SJSA1 (cell line): ENCODE measurements around the gene MAPKAPK2. TPM values are rescaled to one million over a fixed set of nuclear protein-coding genes. Genes with fewer than 3 reads are reported as not detected.
"Not testable (repeated sequence)": the region's sequence is repeated elsewhere in the genome, so short reads cannot be mapped to it uniquely, and the experiment has no call there.

Source experiments
- DNase-seq, 2 experiments: peaks; one replicate each; pipeline ENCODE4 v3.0.0-alpha.2; 2015 to 2020; ENCODE audit warnings: low spot score in 2 of 2, low read depth in 1 of 2
- H3K27ac ChIP-seq: fragments of 250-450 bp; sonication (Bioruptor Pico); 2 replicates; pipeline ENCODE4 v1.5.1; 2020; ENCODE audit warnings: mild to moderate bottlenecking, moderate library complexity
- H3K27me3 ChIP-seq: fragments of 250-450 bp; sonication (Bioruptor Pico); replicated peaks from 2 replicates; pipeline ENCODE4 v1.5.1; 2020; ENCODE audit warnings: mild to moderate bottlenecking, moderate library complexity
- H3K36me3 ChIP-seq: fragments of 250-450 bp; sonication (Bioruptor Pico); 2 replicates; pipeline ENCODE4 v1.5.1; 2020; ENCODE audit warnings: mild to moderate bottlenecking
- H3K4me1 ChIP-seq: fragments of 250-450 bp; sonication (Bioruptor Pico); replicated peaks from 2 replicates; pipeline ENCODE4 v1.6.1; 2021; ENCODE audit warnings: mild to moderate bottlenecking
- H3K4me3 ChIP-seq: fragments of 250-450 bp; sonication (Bioruptor Pico); 2 replicates; pipeline ENCODE4 v1.5.1; 2020; ENCODE audit warnings: mild to moderate bottlenecking
- H3K9me3 ChIP-seq: fragments of 250-450 bp; sonication (Bioruptor Pico); replicated peaks from 2 replicates; pipeline ENCODE4 v1.5.1; 2020; ENCODE audit warnings: mild to moderate bottlenecking
- total RNA-seq: library from RNA; depleted of rRNA; stranded (reverse); fragments of >200 nt; shearing (Covaris generic); gene quantifications from 2 replicates; pipeline ENCODE4 v1.2.3, GENCODE V29; 2014; rRNA removed

Gene MAPKAPK2
- 45.4 and 58.6 TPM in 2 replicates for total RNA-seq

DNA sequence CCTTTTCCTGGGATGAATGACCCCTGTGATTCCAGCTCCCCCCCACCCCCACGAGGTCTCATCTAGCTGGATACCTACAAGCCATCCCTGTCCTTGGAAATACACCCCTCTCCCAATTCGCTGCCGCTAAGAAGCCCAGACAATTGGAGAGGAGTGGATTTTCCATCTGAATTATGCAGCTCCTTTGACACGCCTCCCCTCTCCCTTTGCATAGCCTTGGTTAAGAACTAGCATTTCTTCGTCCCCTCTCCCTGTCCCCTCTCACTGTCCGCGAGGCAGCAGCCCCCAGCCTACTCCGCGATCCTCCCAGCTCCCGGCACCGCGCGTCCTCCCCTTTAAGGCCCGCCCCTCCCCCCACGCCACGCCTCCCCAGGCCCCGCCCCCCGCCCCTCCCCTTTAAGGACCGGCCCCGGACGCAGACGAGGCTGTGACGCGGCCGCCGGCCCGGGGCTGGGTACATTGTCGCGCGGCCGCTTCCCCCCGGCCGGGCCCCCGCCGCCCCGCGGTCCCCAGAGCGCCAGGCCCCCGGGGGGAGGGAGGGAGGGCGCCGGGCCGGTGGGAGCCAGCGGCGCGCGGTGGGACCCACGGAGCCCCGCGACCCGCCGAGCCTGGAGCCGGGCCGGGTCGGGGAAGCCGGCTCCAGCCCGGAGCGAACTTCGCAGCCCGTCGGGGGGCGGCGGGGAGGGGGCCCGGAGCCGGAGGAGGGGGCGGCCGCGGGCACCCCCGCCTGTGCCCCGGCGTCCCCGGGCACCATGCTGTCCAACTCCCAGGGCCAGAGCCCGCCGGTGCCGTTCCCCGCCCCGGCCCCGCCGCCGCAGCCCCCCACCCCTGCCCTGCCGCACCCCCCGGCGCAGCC, at the start of gene MAPKAPK2:
Gene MAPKAPK2 (plus strand): TSS at position 428 of the 856 bp plus-strand sequence. CDS start 325 bp downstream, at position 753.
- peak; percentile 58 to 70 for DNase-seq
- H3K4me3 ChIP-seq, result peak within 1 kb of the TSS; percentile 75
- H3K9me3 ChIP-seq, result no peaks in the 10 kb centered on the region

DNA sequence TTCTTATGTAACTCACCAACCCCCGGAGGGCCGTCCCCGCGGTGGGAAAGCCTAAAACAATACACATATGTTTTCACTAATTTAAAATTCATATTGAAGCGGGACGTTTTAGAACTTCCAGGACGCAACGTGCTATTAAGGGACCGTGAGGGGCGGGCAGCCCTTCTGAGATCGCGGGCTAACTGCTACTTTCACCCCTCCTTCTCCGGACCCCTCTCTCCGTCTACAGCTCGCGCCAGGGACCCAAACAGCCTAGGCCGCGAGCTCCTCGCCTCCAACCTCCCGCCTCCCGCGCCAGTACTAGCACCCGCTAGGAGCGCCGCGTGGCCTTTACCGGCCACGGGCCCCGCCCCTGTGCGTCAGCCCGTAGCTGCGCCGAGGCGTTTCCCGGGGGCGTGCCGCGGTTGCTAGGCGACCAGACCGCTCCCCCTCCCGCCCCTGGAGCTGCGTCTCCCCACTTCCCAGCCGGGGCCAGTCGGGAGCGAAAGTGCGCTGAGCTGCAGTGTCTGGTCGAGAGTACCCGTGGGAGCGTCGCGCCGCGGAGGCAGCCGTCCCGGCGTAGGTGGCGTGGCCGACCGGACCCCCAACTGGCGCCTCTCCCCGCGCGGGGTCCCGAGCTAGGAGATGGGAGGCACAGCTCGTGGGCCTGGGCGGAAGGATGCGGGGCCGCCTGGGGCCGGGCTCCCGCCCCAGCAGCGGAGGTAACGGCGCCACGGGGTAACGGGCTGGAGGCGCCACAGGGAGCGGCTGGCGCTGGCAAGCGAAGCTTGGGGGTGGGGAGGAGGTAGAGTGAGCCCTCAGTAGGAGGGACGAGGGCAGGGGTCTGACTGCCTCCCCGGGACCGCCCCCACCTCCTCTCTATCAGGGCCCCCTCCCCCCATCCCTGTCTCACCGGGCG, 49.4 kb upstream of the MAPKAPK2 start, which contains the start of gene DYRK3:
Gene DYRK3 (plus strand): TSS at position 457 of the 898 bp plus-strand sequence. CDS start 168 bp downstream, at position 625.
- Histone ChIP-seq H3K36me3 (peaks cover 4% of the 10 kb centered on the region; the same call in 1 of the 2 replicates), H3K9me3 (no peaks in the 10 kb centered on the region), H3K4me3 (peak within 1 kb of the TSS; percentile 92), H3K27me3 (no peaks in the 10 kb centered on the region), H3K27ac (peak within 1 kb of the TSS; percentile 64), H3K4me1 (peaks cover 23% of the 10 kb centered on the region)
- peak; percentile 91 to 95 for DNase-seq

More for the DNA sequence above, at the start of gene MAPKAPK2:
- H3K27ac ChIP-seq, result peak within 1 kb of the TSS; percentile 91
- no peaks in the 10 kb centered on the region for H3K27me3 ChIP-seq
- peaks cover 15% of the 10 kb centered on the region for H3K36me3 ChIP-seq
- peaks cover 37% of the 10 kb centered on the region for H3K4me1 ChIP-seq

DNA sequence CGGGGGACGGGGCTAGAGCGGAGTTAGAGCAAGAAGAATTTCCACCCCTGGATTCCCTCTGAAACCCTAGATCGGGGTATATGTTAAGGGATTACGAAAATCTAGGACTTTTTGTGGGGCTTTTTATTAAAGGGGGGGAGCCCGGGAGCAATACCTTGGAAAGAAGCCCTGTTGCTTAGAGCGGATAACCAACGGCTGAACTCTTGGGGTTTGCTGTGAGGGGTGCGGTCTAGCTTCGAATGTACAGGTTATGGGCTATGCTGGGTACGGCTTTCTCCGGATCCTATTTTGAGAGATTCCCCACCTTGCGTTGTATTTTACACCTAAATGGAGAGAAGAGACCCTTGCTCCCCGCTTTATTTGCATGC, 48.7 kb upstream of the MAPKAPK2 start:
- H3K27ac ChIP-seq, result peak overlapping the region; percentile 64

DNA sequence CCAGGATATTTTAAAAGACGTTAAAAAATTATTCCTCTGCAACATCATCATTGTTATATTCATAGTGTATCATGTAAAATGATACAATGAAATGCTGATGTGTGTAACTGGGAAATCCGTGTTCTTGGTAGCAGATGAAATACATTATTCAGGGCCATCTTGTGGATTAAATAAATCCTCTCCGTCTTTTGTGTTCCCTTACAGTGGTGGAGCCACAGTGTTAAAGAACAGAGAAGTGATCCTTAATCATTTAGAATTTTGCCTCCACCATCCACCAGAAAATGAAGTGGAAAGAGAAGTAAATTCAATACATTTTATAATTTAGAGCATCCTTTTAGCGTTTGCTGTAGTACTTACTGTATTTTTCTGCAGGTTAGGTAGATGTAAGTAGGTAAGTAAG, 48.0 kb upstream of the MAPKAPK2 start:
- Histone ChIP-seq H3K36me3 (peaks cover 4% of the 10 kb centered on the region; the same call in 1 of the 2 replicates), H3K27ac (no peak overlapping the region), H3K4me3 (no peak overlapping the region; the same call in 1 of the 2 replicates), H3K9me3 (no peaks in the 10 kb centered on the region), H3K27me3 (no peaks in the 10 kb centered on the region), H3K4me1 (peaks cover 23% of the 10 kb centered on the region)
- DNase-seq, result no peak

More for the DNA sequence above, 48.7 kb upstream of the MAPKAPK2 start:
- H3K36me3 ChIP-seq, result peaks cover 4% of the 10 kb centered on the region; the same call in 1 of the 2 replicates
- H3K4me3 ChIP-seq, result peak overlapping the region; percentile 92
- peaks cover 23% of the 10 kb centered on the region for H3K4me1 ChIP-seq
- no peaks in the 10 kb centered on the region for H3K27me3 ChIP-seq
- H3K9me3 ChIP-seq, result no peaks in the 10 kb centered on the region
- peak in 1 of 2 experiments; percentile 44 for DNase-seq

- no peak for DNase-seq
- Histone ChIP-seq H3K9me3 (no peaks in the 10 kb centered on the region), H3K27ac (no peak overlapping the region), H3K4me3 (no peak overlapping the region), H3K4me1 (peaks cover 23% of the 10 kb centered on the region), H3K27me3 (no peaks in the 10 kb centered on the region), H3K36me3 (peaks cover 4% of the 10 kb centered on the region; the same call in 1 of the 2 replicates)
Measured at GRCh38 chr1:206637605-206638004, 47.1 kb upstream of the MAPKAPK2 start.

DNA sequence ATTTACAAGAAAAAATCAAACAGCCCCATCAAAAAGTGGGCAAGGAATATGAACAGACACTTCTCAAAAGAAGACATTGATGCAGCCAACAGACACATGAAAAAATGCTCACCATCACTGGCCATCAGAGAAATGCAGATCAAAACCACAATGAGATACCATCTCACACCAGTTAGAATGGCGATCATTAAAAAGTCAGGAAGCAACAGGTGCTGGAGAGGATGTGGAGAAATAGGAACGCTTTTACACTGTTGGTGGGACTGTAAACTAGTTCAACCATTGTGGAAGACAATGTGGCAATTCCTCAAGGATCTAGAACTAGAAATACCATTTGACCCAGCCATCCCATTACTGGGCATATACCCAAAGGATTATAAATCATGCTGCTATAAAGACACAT, 42.6 kb upstream of the MAPKAPK2 start:
- H3K4me3 ChIP-seq, H3K27me3 ChIP-seq, DNase-seq, H3K9me3 ChIP-seq, H3K27ac ChIP-seq, H3K4me1 ChIP-seq: not testable (repeated sequence)
- peaks cover 13% of the 10 kb centered on the region for H3K36me3 ChIP-seq

DNA sequence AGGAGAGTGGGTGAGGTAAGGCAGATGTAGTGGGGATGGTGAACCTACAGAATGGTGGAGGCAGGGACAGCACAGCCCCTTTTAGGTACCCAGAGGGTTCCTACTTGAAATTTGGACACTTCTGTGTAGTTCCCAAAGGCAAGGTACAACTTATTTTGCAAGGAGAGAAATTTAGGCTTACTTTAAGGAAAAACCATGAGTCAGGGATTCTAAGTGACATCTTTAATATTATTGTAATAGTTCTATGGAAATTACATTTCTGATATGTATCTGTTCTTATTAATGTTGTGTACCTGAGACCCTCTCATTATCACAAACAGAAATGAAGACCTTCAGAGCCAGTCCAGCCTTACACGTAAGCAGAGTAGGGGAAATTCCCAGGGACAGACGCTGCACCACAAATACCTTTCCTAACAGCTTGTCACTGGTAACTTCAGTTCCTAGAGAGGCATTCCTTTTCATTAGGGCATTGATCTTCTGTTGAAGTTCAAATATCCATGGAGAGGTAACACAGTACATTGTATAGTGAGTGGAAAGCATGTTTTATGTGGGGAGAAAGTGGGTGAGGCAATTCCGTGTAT, 41.5 kb upstream of the MAPKAPK2 start:
- no peaks in the 10 kb centered on the region for H3K4me1 ChIP-seq
- H3K4me3 ChIP-seq, result no peak overlapping the region
- DNase-seq, result no peak

GRCh38 chr1:206646504-206646903, 38.2 kb upstream of the MAPKAPK2 start:
- Histone ChIP-seq H3K36me3 (peaks cover 41% of the 10 kb centered on the region), H3K27ac (no peak overlapping the region), H3K9me3 (no peaks in the 10 kb centered on the region), H3K27me3 (no peaks in the 10 kb centered on the region), H3K4me3 (no peak overlapping the region), H3K4me1 (no peaks in the 10 kb centered on the region)
- no peak for DNase-seq

More for the DNA sequence above, 41.5 kb upstream of the MAPKAPK2 start:
- peaks cover 24% of the 10 kb centered on the region for H3K36me3 ChIP-seq
- no peaks in the 10 kb centered on the region for H3K27me3 ChIP-seq
- no peak overlapping the region for H3K27ac ChIP-seq
- no peaks in the 10 kb centered on the region for H3K9me3 ChIP-seq

- peaks cover 48% of the 10 kb centered on the region for H3K36me3 ChIP-seq
- no peaks in the 10 kb centered on the region for H3K9me3 ChIP-seq
- no peak overlapping the region for H3K27ac ChIP-seq
- no peak overlapping the region for H3K4me3 ChIP-seq
- H3K4me1 ChIP-seq, result no peaks in the 10 kb centered on the region
- DNase-seq, result no peak
- H3K27me3 ChIP-seq, result no peaks in the 10 kb centered on the region
Measured at GRCh38 chr1:206647224-206647623, 37.5 kb upstream of the MAPKAPK2 start.

GRCh38 chr1:206649261-206649921, 35.3 kb upstream of the MAPKAPK2 start:
- no peak overlapping the region for H3K27ac ChIP-seq
- H3K36me3 ChIP-seq, result peaks cover 45% of the 10 kb centered on the region
- no peaks in the 10 kb centered on the region for H3K4me1 ChIP-seq
- H3K27me3 ChIP-seq, result no peaks in the 10 kb centered on the region
- no peak for DNase-seq
- H3K4me3 ChIP-seq, result no peak overlapping the region
- no peaks in the 10 kb centered on the region for H3K9me3 ChIP-seq

DNA sequence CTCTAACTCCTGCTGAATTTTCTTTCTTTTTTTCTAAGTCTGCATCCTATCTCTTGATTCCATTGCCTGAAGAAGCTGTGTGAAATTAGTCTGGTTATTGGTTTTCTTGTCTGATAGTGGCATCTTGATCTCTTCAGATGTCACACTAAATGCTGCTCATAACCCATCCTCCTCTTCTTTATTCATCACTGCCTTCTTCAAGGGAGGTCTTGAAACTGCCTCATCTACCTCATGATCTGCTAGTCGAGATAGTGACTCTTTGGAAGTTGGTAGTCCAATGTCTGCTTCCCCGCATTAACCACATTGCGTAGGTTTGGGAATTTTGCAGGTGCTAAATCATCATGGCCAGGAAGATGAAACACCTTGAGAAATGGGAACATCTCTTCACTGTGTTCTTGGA, 33.7 kb upstream of the MAPKAPK2 start:
- H3K4me1 ChIP-seq, result no peaks in the 10 kb centered on the region
- no peak for DNase-seq
- peaks cover 45% of the 10 kb centered on the region for H3K36me3 ChIP-seq
- H3K9me3 ChIP-seq, result no peaks in the 10 kb centered on the region
- H3K27ac ChIP-seq, result no peak overlapping the region
- H3K27me3 ChIP-seq, result no peaks in the 10 kb centered on the region
- H3K4me3 ChIP-seq, result no peak overlapping the region

- H3K4me3 ChIP-seq, result no peak overlapping the region
- no peak for DNase-seq
- H3K9me3 ChIP-seq, result no peaks in the 10 kb centered on the region
Measured at GRCh38 chr1:206651958-206652890, 32.5 kb upstream of the MAPKAPK2 start.

More at GRCh38 chr1:206651958-206652890, 32.5 kb upstream of the MAPKAPK2 start:
- Histone ChIP-seq H3K27me3 (no peaks in the 10 kb centered on the region), H3K27ac (no peak overlapping the region), H3K4me1 (no peaks in the 10 kb centered on the region), H3K36me3 (peaks cover 39% of the 10 kb centered on the region)
